ENCODE results near the gene AIFM2.
"Not testable (repeated sequence)": the region's sequence is repeated elsewhere in the genome, so short reads cannot be mapped to it uniquely, and the experiment has no call there.

The AIFM2 gene
- long read RNA-seq, donor 1, partial matches to known transcripts, result 0 of 2 reads
- long read RNA-seq, donor 1, other reads (novel, unspliced or antisense), result 0 of 2 reads
- long read RNA-seq, donor 2, partial matches to known transcripts, result 0 of 1 reads
- long read RNA-seq, donor 2, other reads (novel, unspliced or antisense), result 0 of 1 reads
- long read RNA-seq, donor 3, result 0 reads
- long read RNA-seq, donor 4, result 0 reads
- long read RNA-seq, donor 5, partial matches to known transcripts, result 0 of 3 reads
- long read RNA-seq, donor 5, other reads (novel, unspliced or antisense), result 0 of 3 reads
- long read RNA-seq, donor 6, partial matches to known transcripts, result 0 of 1 reads
- long read RNA-seq, donor 6, other reads (novel, unspliced or antisense), result 0 of 1 reads
- long read RNA-seq, donor 7, partial matches to known transcripts, result 0 of 2 reads
- long read RNA-seq, donor 7, other reads (novel, unspliced or antisense), result 0 of 2 reads
- long read RNA-seq, donor 8, partial matches to known transcripts, result 126 of 127 reads
- long read RNA-seq, donor 8, other reads (novel, unspliced or antisense), result 0 of 127 reads

GRCh38 chr10:70132098-70133029 is at the start of gene AIFM2:
TSS of gene AIFM2 (minus strand) at chr10:70132825. CDS start at chr10:70124084, 8,741 bp downstream.
- peak; percentile 79 for DNase-seq

GRCh38 chr10:70179209-70179608 is 46.6 kb upstream of the AIFM2 start:
- not testable (repeated sequence) for DNase-seq

- no peak for DNase-seq
Measured at GRCh38 chr10:70178139-70178725, 45.6 kb upstream of the AIFM2 start.

- no peak for DNase-seq
Measured at GRCh38 chr10:70176441-70176840, 43.8 kb upstream of the AIFM2 start.

GRCh38 chr10:70175516-70175915 is 42.9 kb upstream of the AIFM2 start:
- DNase-seq, result no peak

- no peak for DNase-seq
Measured at GRCh38 chr10:70174058-70174741, 41.6 kb upstream of the AIFM2 start.

- peak; percentile 65 for DNase-seq
Measured at GRCh38 chr10:70169649-70170364, 37.2 kb upstream of the AIFM2 start.

GRCh38 chr10:70169011-70169410 is 36.4 kb upstream of the AIFM2 start:
- no peak for DNase-seq

GRCh38 chr10:70167246-70167645 is 34.6 kb upstream of the AIFM2 start:
- no peak for DNase-seq

GRCh38 chr10:70166394-70166793 is 33.8 kb upstream of the AIFM2 start:
- no peak for DNase-seq

GRCh38 chr10:70164163-70164562 is 31.5 kb upstream of the AIFM2 start:
- no peak for DNase-seq

GRCh38 chr10:70163448-70163847 is 30.8 kb upstream of the AIFM2 start:
- DNase-seq, result no peak

GRCh38 chr10:70162892-70163201 is 30.2 kb upstream of the AIFM2 start:
- no peak for DNase-seq

- no peak for DNase-seq
Measured at GRCh38 chr10:70162151-70162891, 29.7 kb upstream of the AIFM2 start.

- no peak for DNase-seq
Measured at GRCh38 chr10:70160798-70161197, 28.2 kb upstream of the AIFM2 start.

GRCh38 chr10:70159366-70159765 is 26.7 kb upstream of the AIFM2 start:
- DNase-seq, result not testable (repeated sequence)

GRCh38 chr10:70158113-70158512 is 25.5 kb upstream of the AIFM2 start:
- DNase-seq, result no peak

- no peak for DNase-seq
Measured at GRCh38 chr10:70155255-70155838, 22.7 kb upstream of the AIFM2 start.

GRCh38 chr10:70148516-70148915 is 15.9 kb upstream of the AIFM2 start:
- DNase-seq, result no peak

- peak; percentile 28 for DNase-seq
Measured at GRCh38 chr10:70147259-70147625, 14.6 kb upstream of the AIFM2 start.
